Panc1 (cell line): ENCODE data around the gene KLK5. TPM values are rescaled to one million over a fixed set of nuclear protein-coding genes. Genes with fewer than 3 reads are reported as not detected.
"Not testable (repeated sequence)": the region's sequence is repeated elsewhere in the genome, so short reads cannot be mapped to it uniquely, and the experiment has no call there.

Experiments used
- ATAC-seq: fragments of 200-7000 bp; cut with Tn5 transposase; 2 replicates; pipeline ENCODE4 v1.9.1; 2020; ENCODE audit warnings: mild to moderate bottlenecking, moderate library complexity
- BruUV-seq: library from RNA; stranded (reverse); fragments of 400-500 nt; replicated peaks from 2 replicates; lab custom pipeline; 2021; lab: Mats Ljungman, UMichigan
- CTCF ChIA-PET: fragments of 300-600 bp; sonication (Branson Sonifier 250); formaldehyde crosslinking; loops from one replicate; lab custom pipeline; 2022; ENCODE audit warnings: antibody characterized with exemption; lab: Charles Lee
- POLR2A ChIA-PET: fragments of 300-600 bp; sonication (Branson Sonifier 250); formaldehyde crosslinking; loops from one replicate; lab custom pipeline; 2022; ENCODE audit warnings: antibody characterized with exemption; lab: Charles Lee
- DNase-seq: peaks from one replicate; pipeline ENCODE4 v3.0.0-alpha.2; 2010; ENCODE audit warnings: low read depth, low spot score
- H3K27ac ChIP-seq: 2 replicates; pipeline ENCODE4 v1.5.1; 2011; ENCODE audit warnings: mild to moderate bottlenecking, low read length, inconsistent platforms
- H3K27me3 ChIP-seq: fragments of 200-500 bp; sonication (Bioruptor generic); 2 replicates; pipeline ENCODE4 v1.6.0; 2014; ENCODE audit warnings: low read length, inconsistent platforms; ENCODE audit not compliant: control insufficient read depth, insufficient read depth
- H3K36me3 ChIP-seq: fragments of 200-500 bp; sonication (Bioruptor generic); 2 replicates; pipeline ENCODE4 v1.5.1; 2014; ENCODE audit warnings: inconsistent platforms, mild to moderate bottlenecking, low read length, moderate library complexity; ENCODE audit not compliant: control insufficient read depth, insufficient read depth
- H3K4me1 ChIP-seq: 2 replicates; pipeline ENCODE4 v1.5.1; 2011; ENCODE audit warnings: inconsistent platforms, mild to moderate bottlenecking, low read length, moderate library complexity; ENCODE audit not compliant: control insufficient read depth, insufficient read depth
- H3K4me3 ChIP-seq, 2 experiments: 2 replicates each; pipeline ENCODE4 v1.5.1; 2011 to 2012; ENCODE audit warnings: low read depth in 2 of 2, low read length in 2 of 2, mild to moderate bottlenecking in 2 of 2, inconsistent platforms in 1 of 2, moderate library complexity in 1 of 2
- H3K9me3 ChIP-seq: fragments of 200-500 bp; sonication (Bioruptor generic); 2 replicates; pipeline ENCODE4 v1.5.1; 2014; ENCODE audit warnings: low read depth, mild to moderate bottlenecking, inconsistent platforms, low read length, moderate library complexity; ENCODE audit not compliant: control insufficient read depth, insufficient read depth
- CTCF ChIP-seq: fragments of 450-650 bp; IDR thresholded peaks from 2 replicates; pipeline ENCODE4 v1.5.1; 2017; ENCODE audit warnings: mild to moderate bottlenecking
- POLR2AphosphoS5 ChIP-seq: IDR thresholded peaks from 2 replicates; pipeline ENCODE4 v1.6.1; 2012; ENCODE audit warnings: mild to moderate bottlenecking, low read depth, low read length, moderate library complexity
- SIN3A ChIP-seq: IDR thresholded peaks from 2 replicates; pipeline ENCODE4 v1.6.1; 2012; ENCODE audit warnings: low read depth, mild to moderate bottlenecking, low read length, moderate library complexity, borderline replicate concordance; ENCODE audit not compliant: insufficient read depth
- TCF7L2 ChIP-seq: IDR thresholded peaks from 2 replicates; pipeline ENCODE4 v1.6.1; 2011; ENCODE audit warnings: mild to moderate bottlenecking, low read depth, low read length, inconsistent platforms
- in situ Hi-C: cut with HindIII; loops from 2 replicates; pipeline ENCODE4 v1.10.0; 2016; ENCODE audit warnings: low sequenced_read_pairs, low pct_unique_long_range_greater_than_20kb
- intact Hi-C: fragments of 100-400 bp; cut with micrococcal nuclease; formaldehyde crosslinking; loops from one replicate; pipeline ENCODE4 v1.10.0; 2022; ENCODE audit not compliant: unreplicated experiment
- total RNA-seq: library from RNA; stranded (reverse); gene quantifications from one replicate; pipeline ENCODE4 v1.2.1, GENCODE V29; 2021; ENCODE audit not compliant: unreplicated experiment
- TF ChIP-seq, protein P1 (sequence below), 2 experiments: IDR thresholded peaks; 2 replicates each; pipeline ENCODE4 v1.6.1; 2011 to 2012; ENCODE audit warnings: low read depth in 2 of 2, control low read depth in 1 of 2, low read length in 1 of 2, mild to moderate bottlenecking in 1 of 2, moderate library complexity in 1 of 2; ENCODE audit not compliant: insufficient read depth in 1 of 2

Gene KLK5
- total RNA-seq, 1 experiment from 2014 or later: not detected

- H3K27ac ChIP-seq: no peak overlapping the region
Measured at GRCh38 chr19:50896591-50897190, 56.1 kb downstream of the KLK5 start.

GRCh38 chr19:50896089-50896590 is 56.7 kb downstream of the KLK5 start:
- POLR2A ChIA-PET: interaction anchor here (0.7 kb wide), 1 partner anchor 120 kb away, joined by 4 read pairs; no protein-coding TSS in a partner anchor
- H3K27me3 ChIP-seq, BruUV-seq, DNase-seq, H3K4me3 ChIP-seq, H3K27ac ChIP-seq, ATAC-seq, H3K36me3 ChIP-seq, H3K9me3 ChIP-seq, in situ Hi-C loops, H3K4me1 ChIP-seq, intact Hi-C loops, CTCF ChIA-PET: not testable (repeated sequence)

More at GRCh38 chr19:50896591-50897190, 56.1 kb downstream of the KLK5 start:
- Histone ChIP-seq H3K36me3 (no peaks in the 10 kb centered on the region), H3K27me3 (no peaks in the 10 kb centered on the region), H3K9me3 (no peaks in the 10 kb centered on the region), H3K4me3 (no peak overlapping the region), H3K4me1 (no peaks in the 10 kb centered on the region)
- POLR2A ChIA-PET: no interaction called here
- no TSS peak for BruUV-seq
- DNase-seq (peak; percentile 90), ATAC-seq (no peak)
- no peak for TF ChIP-seq CTCF
- TF ChIP-seq SIN3A: no peak
- TF ChIP-seq POLR2AphosphoS5: no peak
- TF ChIP-seq, protein P1, sequence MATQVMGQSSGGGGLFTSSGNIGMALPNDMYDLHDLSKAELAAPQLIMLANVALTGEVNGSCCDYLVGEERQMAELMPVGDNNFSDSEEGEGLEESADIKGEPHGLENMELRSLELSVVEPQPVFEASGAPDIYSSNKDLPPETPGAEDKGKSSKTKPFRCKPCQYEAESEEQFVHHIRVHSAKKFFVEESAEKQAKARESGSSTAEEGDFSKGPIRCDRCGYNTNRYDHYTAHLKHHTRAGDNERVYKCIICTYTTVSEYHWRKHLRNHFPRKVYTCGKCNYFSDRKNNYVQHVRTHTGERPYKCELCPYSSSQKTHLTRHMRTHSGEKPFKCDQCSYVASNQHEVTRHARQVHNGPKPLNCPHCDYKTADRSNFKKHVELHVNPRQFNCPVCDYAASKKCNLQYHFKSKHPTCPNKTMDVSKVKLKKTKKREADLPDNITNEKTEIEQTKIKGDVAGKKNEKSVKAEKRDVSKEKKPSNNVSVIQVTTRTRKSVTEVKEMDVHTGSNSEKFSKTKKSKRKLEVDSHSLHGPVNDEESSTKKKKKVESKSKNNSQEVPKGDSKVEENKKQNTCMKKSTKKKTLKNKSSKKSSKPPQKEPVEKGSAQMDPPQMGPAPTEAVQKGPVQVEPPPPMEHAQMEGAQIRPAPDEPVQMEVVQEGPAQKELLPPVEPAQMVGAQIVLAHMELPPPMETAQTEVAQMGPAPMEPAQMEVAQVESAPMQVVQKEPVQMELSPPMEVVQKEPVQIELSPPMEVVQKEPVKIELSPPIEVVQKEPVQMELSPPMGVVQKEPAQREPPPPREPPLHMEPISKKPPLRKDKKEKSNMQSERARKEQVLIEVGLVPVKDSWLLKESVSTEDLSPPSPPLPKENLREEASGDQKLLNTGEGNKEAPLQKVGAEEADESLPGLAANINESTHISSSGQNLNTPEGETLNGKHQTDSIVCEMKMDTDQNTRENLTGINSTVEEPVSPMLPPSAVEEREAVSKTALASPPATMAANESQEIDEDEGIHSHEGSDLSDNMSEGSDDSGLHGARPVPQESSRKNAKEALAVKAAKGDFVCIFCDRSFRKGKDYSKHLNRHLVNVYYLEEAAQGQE (IDR thresholded peaks at IDR 0.05; ENCODE audit: insufficient read depth in 1 of 2, low read depth in 2 of 2, low read length in 1 of 2): no peak
- no peak for TF ChIP-seq TCF7L2
- CTCF ChIA-PET: no interaction called here
- in situ Hi-C loops: no loop called here
- intact Hi-C loops: no loop called here
